GM12892 (cell line): ENCODE data around the gene NAPSA.
"Not testable (repeated sequence)": the region's sequence is repeated elsewhere in the genome, so short reads cannot be mapped to it uniquely, and the experiment has no call there.

Experiments
- POLR2A ChIP-seq: IDR thresholded peaks from 2 replicates; pipeline ENCODE4 v1.6.1; 2011; ENCODE audit warnings: low read depth, low read length, control low read depth
- POLR2AphosphoS5 ChIP-seq: IDR thresholded peaks from 2 replicates; pipeline ENCODE4 v1.6.1; 2011; ENCODE audit warnings: low read depth, low read length, control low read depth
- TAF1 ChIP-seq: IDR thresholded peaks from 2 replicates; pipeline ENCODE4 v1.6.1; 2011; ENCODE audit warnings: low read depth, mild to moderate bottlenecking, control low read depth, low read length, borderline replicate concordance

DNA sequence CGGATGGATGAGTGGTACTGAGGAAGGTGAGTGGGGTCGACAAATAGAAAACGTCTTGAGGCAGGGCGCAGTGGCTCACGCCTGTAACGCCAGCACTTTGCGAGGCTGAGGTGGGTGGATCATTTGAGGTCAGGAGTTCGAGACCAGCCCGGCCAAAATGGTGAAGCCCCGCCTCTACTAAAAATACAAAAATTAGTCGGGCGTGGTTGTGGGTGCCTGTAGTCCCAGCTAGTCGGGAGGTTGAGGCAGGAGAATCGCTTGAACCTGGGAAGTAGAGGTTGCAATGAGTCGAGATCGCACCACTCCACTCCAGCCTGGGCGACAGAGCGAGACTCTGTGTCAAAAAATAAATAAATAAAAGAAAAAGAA, 35.5 kb downstream of the NAPSA start:
- TF ChIP-seq POLR2A, POLR2AphosphoS5, TAF1: not testable (repeated sequence)
